ENCODE data around the gene DBX1.

DNA sequence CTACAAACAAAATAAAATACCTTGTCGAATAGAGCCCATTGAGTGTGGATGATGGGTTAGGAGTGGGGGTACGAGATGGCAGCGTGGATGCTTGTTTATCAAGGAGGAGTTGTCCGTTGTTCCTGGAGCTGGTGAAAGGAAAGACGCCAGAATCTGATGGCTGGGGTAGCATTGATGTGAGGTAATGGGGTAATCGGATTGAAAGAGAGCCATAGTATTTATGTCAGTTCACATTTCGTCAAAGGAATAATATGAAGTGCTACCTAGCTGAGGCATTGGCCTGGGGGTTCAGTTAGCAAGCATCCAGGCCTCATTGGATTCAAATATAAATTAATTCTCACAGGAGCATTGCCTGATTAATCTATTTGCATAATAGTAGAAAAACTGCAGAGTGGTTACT is 16.9 kb upstream of the DBX1 start:
- TF ChIP-seq EZH2 (IDR thresholded peaks at IDR 0.05; ENCODE audit: insufficient read depth, poor library complexity, severe bottlenecking), result no peak
- no peak for TF ChIP-seq EZH2phosphoT487 (IDR thresholded peaks at IDR 0.05; ENCODE audit: insufficient read depth, low read depth)

Data from GM23248 (cell line).